HepG2 (cell line): ENCODE results near the gene COQ9. TPM values are rescaled to one million over a fixed set of nuclear protein-coding genes. Genes with fewer than 3 reads are reported as not detected.

Experiments
- ATAC-seq: fragments of 200-7000 bp; cut with Tn5 transposase; 3 replicates; pipeline ENCODE4 v1.9.1; 2020; ENCODE audit warnings: mild to moderate bottlenecking, moderate library complexity
- BruUV-seq: library from RNA; stranded (reverse); fragments of 400-500 nt; replicated peaks from 2 replicates; lab custom pipeline; 2021; lab: Mats Ljungman, UMichigan
- CTCF ChIA-PET: fragments of 300-600 bp; formaldehyde crosslinking; extraction: SDS; loops from one replicate; lab custom pipeline; 2021; ENCODE audit warnings: low total read pairs, inconsistent platforms, low intra/inter-chr PET ratio; lab: Yijun Ruan, JAX
- POLR2A ChIA-PET: fragments of 350-600 bp; sonication (Branson Sonifier 250); formaldehyde crosslinking; loops from one replicate; lab custom pipeline; 2020; ENCODE audit warnings: antibody characterized with exemption, inconsistent platforms; lab: Yijun Ruan, JAX
- DNase-seq: peaks from one replicate; pipeline ENCODE4 v3.0.0-alpha.2; 2015; ENCODE audit warnings: low spot score
- FAIRE-seq: peaks from 3 replicates; lab custom pipeline; 2011; peaks lifted over from hg19 to GRCh38; lab: Jason Lieb, UNC
- H2AFZ ChIP-seq: one replicate; pipeline ENCODE4 v1.6.1; 2011; ENCODE audit warnings: low read length, inconsistent platforms
- H3K27ac ChIP-seq: fragments of 300-600 bp; 3 replicates; pipeline ENCODE4 v1.8.0; 2011; ENCODE audit warnings: mixed run types, mild to moderate bottlenecking, mixed read lengths, low read length, inconsistent platforms; ENCODE audit not compliant: insufficient read depth; ENCODE audit errors: extremely low read length
- H3K27me3 ChIP-seq, 2 experiments: fragments of 200-600 bp in 1 of 2; 2 replicates in 1 of 2; 3 replicates in 1 of 2; pipeline versions ENCODE4 v1.6.0 to v1.8.0; 2011; ENCODE audit warnings: low read length in 2 of 2, mild to moderate bottlenecking in 2 of 2, moderate library complexity in 2 of 2, inconsistent platforms in 1 of 2; ENCODE audit not compliant: insufficient read depth in 2 of 2, control insufficient read depth in 1 of 2
- H3K36me3 ChIP-seq, 2 experiments: fragments of 200-600 bp in 1 of 2; replicated peaks in 1 of 2; 2 replicates in 1 of 2; 3 replicates in 1 of 2; pipeline versions ENCODE4 v1.5.1 to v1.8.0; 2011; ENCODE audit warnings: low read length in 2 of 2, inconsistent platforms in 1 of 2; ENCODE audit not compliant: insufficient read depth in 2 of 2, control insufficient read depth in 1 of 2
- H3K4me1 ChIP-seq: 2 replicates; pipeline ENCODE4 v1.5.1; 2012; ENCODE audit warnings: low read length, inconsistent platforms; ENCODE audit not compliant: insufficient read depth
- H3K4me2 ChIP-seq: 2 replicates; pipeline ENCODE4 v1.6.0; 2011; ENCODE audit warnings: low read depth, low read length, inconsistent platforms
- H3K4me3 ChIP-seq, 3 experiments: fragments of 200-600 bp in 1 of 3; sonication (generic), shearing (Covaris generic) in 1 of 3; replicated peaks in 1 of 3; 2 replicates each; pipeline ENCODE4 v1.5.1; 2011 to 2016; ENCODE audit warnings: low read length in 3 of 3, inconsistent platforms in 2 of 3, low read depth in 2 of 3, mild to moderate bottlenecking in 2 of 3, control low read depth in 1 of 3, mixed read lengths in 1 of 3; ENCODE audit not compliant: insufficient read depth in 1 of 3
- H3K79me2 ChIP-seq: one replicate; pipeline ENCODE4 v1.6.1; 2011; ENCODE audit warnings: low read length, inconsistent platforms; ENCODE audit not compliant: insufficient read depth
- H3K9ac ChIP-seq: 2 replicates; pipeline ENCODE4 v1.6.0; 2011; ENCODE audit warnings: mild to moderate bottlenecking, low read depth, low read length, inconsistent platforms; ENCODE audit not compliant: insufficient read depth
- H3K9me3 ChIP-seq: 2 replicates; pipeline ENCODE4 v1.5.1; 2012; ENCODE audit warnings: mild to moderate bottlenecking, low read length
- H4K20me1 ChIP-seq: 2 replicates; pipeline ENCODE4 v1.6.0; 2011; ENCODE audit warnings: inconsistent platforms, mild to moderate bottlenecking, low read length, moderate library complexity; ENCODE audit not compliant: insufficient read depth
- BRCA1 ChIP-seq: sonication (generic); formaldehyde crosslinking; IDR thresholded peaks from 2 replicates; pipeline ENCODE4 v1.4.0; 2020; ENCODE audit warnings: missing genetic modification reagents
- CBFB ChIP-seq: sonication (generic); formaldehyde crosslinking; IDR thresholded peaks from 2 replicates; pipeline ENCODE4 v1.4.0; 2020; ENCODE audit warnings: missing genetic modification reagents
- DPF2 ChIP-seq: sonication (generic); formaldehyde crosslinking; IDR thresholded peaks from 2 replicates; pipeline ENCODE4 v1.4.0; 2020; ENCODE audit warnings: mild to moderate bottlenecking, low read depth, missing genetic modification reagents, borderline replicate concordance
- JUN ChIP-seq: sonication (generic); formaldehyde crosslinking; IDR thresholded peaks from 2 replicates; pipeline ENCODE4 v1.4.0; 2020; ENCODE audit warnings: mild to moderate bottlenecking, missing genetic modification reagents
- KAT2B ChIP-seq: fragments of 150-350 bp; IDR thresholded peaks from 2 replicates; pipeline ENCODE4 v1.6.1; 2014; ENCODE audit warnings: low read depth, low read length, borderline replicate concordance
- KDM4B ChIP-seq: sonication (generic); formaldehyde crosslinking; IDR thresholded peaks from 2 replicates; pipeline ENCODE4 v1.4.0; 2020; ENCODE audit warnings: missing genetic modification reagents
- NCOA2 ChIP-seq: sonication (generic); formaldehyde crosslinking; IDR thresholded peaks from 2 replicates; pipeline ENCODE4 v1.8.0; 2022; ENCODE audit warnings: inconsistent platforms
- PAX8 ChIP-seq: sonication (generic); formaldehyde crosslinking; IDR thresholded peaks from 2 replicates; pipeline ENCODE4 v1.8.0; 2022; ENCODE audit warnings: mild to moderate bottlenecking, missing genetic modification reagents, borderline replicate concordance
- RBFOX2 ChIP-seq: fragments of 200-400 bp; formaldehyde crosslinking; IDR thresholded peaks from 2 replicates; pipeline ENCODE4 v1.6.1; 2017; ENCODE audit warnings: low read depth, mild to moderate bottlenecking, low read length
- SP5 ChIP-seq: IDR thresholded peaks from 2 replicates; pipeline ENCODE4 v1.6.1; 2016; ENCODE audit warnings: low read depth, borderline replicate concordance
- TBX3 ChIP-seq: fragments of 450-650 bp; IDR thresholded peaks from 2 replicates; pipeline ENCODE4 v1.6.1; 2017; ENCODE audit warnings: antibody characterized with exemption, mild to moderate bottlenecking, inconsistent platforms, borderline replicate concordance
- TCF7L2 ChIP-seq: IDR thresholded peaks from 2 replicates; pipeline ENCODE4 v1.6.1; 2011; ENCODE audit warnings: mild to moderate bottlenecking, low read depth, low read length, moderate library complexity
- YEATS4 ChIP-seq: sonication (generic); formaldehyde crosslinking; IDR thresholded peaks from 2 replicates; pipeline ENCODE4 v1.4.0; 2020; ENCODE audit warnings: missing genetic modification reagents, borderline replicate concordance
- ZFP82 ChIP-seq: sonication (generic); formaldehyde crosslinking; IDR thresholded peaks from 2 replicates; pipeline ENCODE4 v1.5.1; 2020; ENCODE audit warnings: mild to moderate bottlenecking, missing genetic modification reagents, borderline replicate concordance
- ZNF552 ChIP-seq: sonication (generic); formaldehyde crosslinking; IDR thresholded peaks from 2 replicates; pipeline ENCODE4 v1.9.0; 2022; ENCODE audit warnings: missing genetic modification reagents, mild to moderate bottlenecking, borderline replicate concordance
- ZNF616 ChIP-seq: sonication (generic); formaldehyde crosslinking; IDR thresholded peaks from 2 replicates; pipeline ENCODE4 v1.5.0; 2020; ENCODE audit warnings: low read depth, mild to moderate bottlenecking, missing genetic modification reagents
- WGBS: methylation state at CpG from one replicate; pipeline ENCODE4 v1.1.6; 2017; ENCODE audit warnings: low lambda C conversion rate; 5-methylcytosine and 5-hydroxymethylcytosine counted together
- in situ Hi-C: cut with HindIII; loops from 2 replicates; pipeline ENCODE4 v1.10.0; 2017; ENCODE audit warnings: low pct_unique_long_range_greater_than_20kb; ENCODE audit not compliant: extremely low pct_ligation_motif_present
- intact Hi-C: fragments of 100-400 bp; cut with micrococcal nuclease; formaldehyde crosslinking; loops from one replicate; pipeline ENCODE4 v1.10.0; 2022; ENCODE audit not compliant: unreplicated experiment
- polyA plus RNA-seq, 8 experiments: library from polyadenylated mRNA; depleted of rRNA in 3 of 8; stranded (reverse) in 7 of 8; unstranded in 1 of 8; fragments of >200 nt; fragmentation: Illumina TruSeq in 4 of 8; extraction: Trizol in 4 of 8; gene quantifications; 2 replicates each; pipeline versions ENCODE4 v1.2.1 to v1.2.3, GENCODE V29; 2011 to 2016; ENCODE audit warnings: low read depth in 4 of 8, missing spikeins in 1 of 8, mixed read lengths in 1 of 8; ENCODE audit not compliant: insufficient read depth in 1 of 8
- total RNA-seq, 5 experiments: library from RNA; depleted of rRNA; stranded (reverse); fragments of >200 nt; fragmentation: Illumina TruSeq; extraction: Trizol; gene quantifications; 2 replicates each; pipeline ENCODE4 v1.2.3, GENCODE V29; 2016; ENCODE audit warnings: low read depth in 1 of 5
- TF ChIP-seq, protein P1 (sequence below): sonication (generic); formaldehyde crosslinking; IDR thresholded peaks from 2 replicates; pipeline ENCODE4 v1.5.1; 2020; ENCODE audit warnings: missing genetic modification reagents, mild to moderate bottlenecking, borderline replicate concordance
- TF ChIP-seq, protein P2 (sequence below): IDR thresholded peaks from 2 replicates; pipeline ENCODE4 v1.6.1; 2018; ENCODE audit warnings: missing genetic modification reagents, mild to moderate bottlenecking, missing compliant biosample characterization
- TF ChIP-seq, protein P3 (sequence below): sonication (generic); formaldehyde crosslinking; IDR thresholded peaks from 2 replicates; pipeline ENCODE4 v1.4.0; 2020; ENCODE audit warnings: missing genetic modification reagents

The COQ9 gene
- total and polyA plus RNA-seq, 2 of the 13 experiments (the other 11 are each of a cell fraction or from before 2014, with no cell fraction given), result 57.5 to 108 TPM

DNA sequence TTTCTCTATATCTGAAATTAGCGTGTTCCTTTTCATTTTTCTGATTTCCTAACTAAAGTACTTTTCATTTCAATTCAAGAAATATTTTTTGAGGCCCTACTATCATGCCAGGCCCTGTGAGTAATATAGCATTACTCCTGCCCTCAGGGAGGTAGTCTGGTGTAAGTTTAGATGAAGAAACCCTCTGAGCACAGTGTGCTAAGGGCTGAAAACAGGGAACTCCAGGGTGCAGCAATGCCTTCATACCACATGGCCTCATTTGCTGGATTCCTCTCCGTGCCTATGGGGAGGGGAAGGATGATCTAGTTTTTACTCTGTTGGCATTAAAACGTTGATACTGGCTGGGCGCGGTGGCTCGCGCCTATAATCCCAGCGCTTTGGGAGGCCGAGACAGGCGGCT lies 4.7 kb downstream of the COQ9 start:
- Histone ChIP-seq H3K4me3 (no peak overlapping the region), H3K4me1 (peaks cover 14% of the 10 kb centered on the region), H3K4me2 (no peak overlapping the region), H3K27me3 (no peaks in the 10 kb centered on the region; a peak in 1 of 5 replicates), H3K27ac (no peak overlapping the region), H2AFZ (no peak overlapping the region), H4K20me1 (no peaks in the 10 kb centered on the region), H3K36me3 (peaks cover 39 to 62% of the 10 kb centered on the region in 2 experiments), H3K79me2 (peaks cover 7% of the 10 kb centered on the region), H3K9me3 (no peaks in the 10 kb centered on the region), H3K9ac (no peak overlapping the region)
- BruUV-seq, result no TSS peak
- intact Hi-C loops, result no loop called here
- CTCF ChIA-PET, result no interaction called here
- POLR2A ChIA-PET, result interaction anchor here (1.0 kb wide), 1 partner anchor 10 kb away, joined by 3 read pairs; the partner anchor contains the start of gene POLR2C
- ATAC-seq, result no peak
- FAIRE-seq, result no peak
- in situ Hi-C loops, result no loop called here
- no peak for DNase-seq
- 97% methylated on average over 10 of the region's 10 CpGs for WGBS
- TF ChIP-seq KDM4B (CRISPR knock-in tag) (no peak), NCOA2 (CRISPR knock-in tag) (no peak), ZFP82 (CRISPR knock-in tag) (no peak), YEATS4 (no peak), ZNF616 (no peak), TBX3 (no peak), CBFB (CRISPR knock-in tag) (no peak), BRCA1 (CRISPR knock-in tag) (no peak), ZNF552 (CRISPR knock-in tag) (no peak), SP5 (CRISPR knock-in tag) (no peak), PAX8 (no peak), JUN (no peak), TCF7L2 (no peak), RBFOX2 (no peak), KAT2B (no peak), DPF2 (CRISPR knock-in tag) (no peak)
- TF ChIP-seq, protein P1, sequence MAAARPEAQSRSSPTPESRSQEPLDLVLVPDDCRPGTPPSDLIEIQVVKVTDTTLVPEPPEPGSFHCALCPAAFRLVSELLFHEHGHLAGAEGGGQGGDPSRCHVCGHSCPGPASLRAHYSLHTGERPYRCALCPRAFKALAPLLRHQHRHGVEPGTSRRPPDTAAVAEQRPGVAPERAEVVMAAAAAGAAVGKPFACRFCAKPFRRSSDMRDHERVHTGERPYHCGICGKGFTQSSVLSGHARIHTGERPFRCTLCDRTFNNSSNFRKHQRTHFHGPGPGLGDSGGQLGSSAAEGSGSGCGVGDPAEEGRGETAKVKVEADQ (CRISPR knock-in tag), result no peak
- TF ChIP-seq, protein P2, sequence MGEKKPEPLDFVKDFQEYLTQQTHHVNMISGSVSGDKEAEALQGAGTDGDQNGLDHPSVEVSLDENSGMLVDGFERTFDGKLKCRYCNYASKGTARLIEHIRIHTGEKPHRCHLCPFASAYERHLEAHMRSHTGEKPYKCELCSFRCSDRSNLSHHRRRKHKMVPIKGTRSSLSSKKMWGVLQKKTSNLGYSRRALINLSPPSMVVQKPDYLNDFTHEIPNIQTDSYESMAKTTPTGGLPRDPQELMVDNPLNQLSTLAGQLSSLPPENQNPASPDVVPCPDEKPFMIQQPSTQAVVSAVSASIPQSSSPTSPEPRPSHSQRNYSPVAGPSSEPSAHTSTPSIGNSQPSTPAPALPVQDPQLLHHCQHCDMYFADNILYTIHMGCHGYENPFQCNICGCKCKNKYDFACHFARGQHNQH (CRISPR knock-in tag), result no peak
- TF ChIP-seq, protein P3, sequence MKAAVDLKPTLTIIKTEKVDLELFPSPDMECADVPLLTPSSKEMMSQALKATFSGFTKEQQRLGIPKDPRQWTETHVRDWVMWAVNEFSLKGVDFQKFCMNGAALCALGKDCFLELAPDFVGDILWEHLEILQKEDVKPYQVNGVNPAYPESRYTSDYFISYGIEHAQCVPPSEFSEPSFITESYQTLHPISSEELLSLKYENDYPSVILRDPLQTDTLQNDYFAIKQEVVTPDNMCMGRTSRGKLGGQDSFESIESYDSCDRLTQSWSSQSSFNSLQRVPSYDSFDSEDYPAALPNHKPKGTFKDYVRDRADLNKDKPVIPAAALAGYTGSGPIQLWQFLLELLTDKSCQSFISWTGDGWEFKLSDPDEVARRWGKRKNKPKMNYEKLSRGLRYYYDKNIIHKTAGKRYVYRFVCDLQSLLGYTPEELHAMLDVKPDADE (CRISPR knock-in tag), result no peak
